Neuron (in vitro differentiated cells): ENCODE data around the gene GGPS1.

ENCODE experiments used
- H2AFZ ChIP-seq: one replicate; pipeline ENCODE4 v1.6.1; 2013; ENCODE audit warnings: low read depth, mild to moderate bottlenecking, inconsistent platforms, low read length, moderate library complexity
- H3K27me3 ChIP-seq: one replicate; pipeline ENCODE4 v1.6.1; 2013; ENCODE audit warnings: low read length; ENCODE audit not compliant: insufficient read depth
- H3K36me3 ChIP-seq: one replicate; pipeline ENCODE4 v1.6.1; 2013; ENCODE audit warnings: low read length; ENCODE audit not compliant: insufficient read depth
- H3K4me1 ChIP-seq: one replicate; pipeline ENCODE4 v1.6.1; 2013; ENCODE audit warnings: low read length; ENCODE audit not compliant: insufficient read depth
- H3K4me3 ChIP-seq: 2 replicates; pipeline ENCODE4 v1.5.1; 2013; ENCODE audit warnings: mild to moderate bottlenecking, low read length, moderate library complexity
- H3K9me3 ChIP-seq: one replicate; pipeline ENCODE4 v1.6.1; 2013; ENCODE audit warnings: low read length

The GGPS1 gene

DNA sequence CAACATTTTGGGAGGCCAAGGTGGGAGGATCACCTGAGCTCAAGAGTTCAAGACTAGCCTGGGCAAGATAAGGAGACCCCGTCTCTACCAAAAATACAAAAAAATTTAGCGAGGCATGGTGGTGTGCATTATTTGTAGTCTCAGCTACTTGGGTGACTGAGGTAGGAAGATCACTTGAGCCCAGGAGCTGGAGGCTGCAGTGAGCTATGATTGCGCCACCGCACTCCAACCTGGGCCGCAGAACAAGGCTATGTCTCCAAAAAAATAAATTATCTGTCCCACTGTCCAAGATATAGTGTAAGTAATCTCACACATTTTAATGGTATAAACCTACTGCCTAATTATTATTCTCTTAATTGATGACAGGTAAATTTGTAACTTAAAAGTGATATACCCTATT, 13.2 kb upstream of the GGPS1 start:
- no peak overlapping the region for H2AFZ ChIP-seq
- no peaks in the 10 kb centered on the region for H3K4me1 ChIP-seq
- peaks cover 26% of the 10 kb centered on the region for H3K36me3 ChIP-seq
- H3K4me3 ChIP-seq = no peak overlapping the region
- peaks cover 2% of the 10 kb centered on the region for H3K9me3 ChIP-seq
- no peaks in the 10 kb centered on the region for H3K27me3 ChIP-seq

DNA sequence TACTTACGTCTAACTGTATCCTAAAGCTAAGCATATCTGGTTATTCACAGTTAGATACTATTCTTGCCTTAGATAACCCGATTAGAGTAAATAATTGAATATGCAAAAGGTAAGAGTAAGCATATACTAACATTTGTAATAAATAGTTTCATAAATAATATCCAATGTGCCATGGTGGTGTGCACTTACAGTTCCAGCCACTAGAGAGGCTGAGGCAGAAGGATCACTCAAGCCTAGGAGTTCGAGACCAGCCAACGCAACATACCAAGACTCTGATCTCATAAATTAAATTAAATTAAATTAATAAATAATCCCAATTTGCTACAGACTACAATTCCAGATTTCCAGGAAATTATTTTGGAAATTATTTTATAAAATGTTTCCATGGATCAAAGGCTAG, 12.6 kb upstream of the GGPS1 start:
- H3K36me3 ChIP-seq = peaks cover 28% of the 10 kb centered on the region
- no peak overlapping the region for H2AFZ ChIP-seq
- no peaks in the 10 kb centered on the region for H3K9me3 ChIP-seq
- no peaks in the 10 kb centered on the region for H3K27me3 ChIP-seq
- H3K4me3 ChIP-seq = no peak overlapping the region
- no peaks in the 10 kb centered on the region for H3K4me1 ChIP-seq

DNA sequence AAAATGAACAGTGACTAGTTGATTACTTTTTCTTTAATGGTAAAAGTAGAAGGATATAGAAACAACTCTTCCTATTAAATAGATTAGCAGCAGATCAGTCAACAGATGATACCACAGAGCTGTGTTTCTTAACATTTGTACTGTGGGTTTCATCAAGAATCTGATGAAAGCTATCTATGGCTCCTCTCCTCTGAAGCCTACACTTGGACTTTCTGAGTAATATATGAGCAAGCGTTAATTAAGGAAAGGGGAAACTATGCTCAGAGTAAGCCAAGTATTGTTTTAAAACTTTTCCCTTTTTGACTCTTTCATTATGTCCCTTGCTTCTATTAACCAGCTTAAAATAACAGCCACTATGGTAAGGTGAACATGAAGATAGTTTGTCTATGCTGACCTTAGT, 11.2 kb upstream of the GGPS1 start:
- Histone ChIP-seq H3K36me3 (peaks cover 30% of the 10 kb centered on the region), H3K27me3 (no peaks in the 10 kb centered on the region), H2AFZ (no peak overlapping the region), H3K4me3 (no peak overlapping the region), H3K9me3 (no peaks in the 10 kb centered on the region), H3K4me1 (no peaks in the 10 kb centered on the region)

DNA sequence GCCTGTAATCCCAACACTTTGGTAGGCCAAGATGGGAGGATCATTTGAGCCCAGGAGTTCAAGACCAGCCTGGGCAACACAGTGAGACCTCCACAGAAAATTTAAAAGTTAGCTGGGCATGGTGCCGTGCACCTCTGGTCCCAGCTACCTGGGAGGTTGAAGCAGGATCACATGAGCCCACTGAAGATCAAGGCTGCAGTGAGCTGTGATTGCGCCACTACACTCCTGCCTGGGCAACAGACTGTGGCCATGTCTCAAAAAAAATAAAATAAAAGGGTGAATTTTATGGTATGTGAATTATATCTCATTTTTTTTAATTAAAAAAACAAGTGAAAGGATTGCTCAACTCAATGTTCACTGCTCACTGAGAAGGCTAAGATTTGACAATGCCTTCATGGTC, 9.1 kb upstream of the GGPS1 start:
- Histone ChIP-seq H3K27me3 (no peaks in the 10 kb centered on the region), H3K36me3 (peaks cover 36% of the 10 kb centered on the region), H3K4me1 (no peaks in the 10 kb centered on the region), H3K9me3 (no peaks in the 10 kb centered on the region), H3K4me3 (no peak overlapping the region), H2AFZ (no peak overlapping the region)

DNA sequence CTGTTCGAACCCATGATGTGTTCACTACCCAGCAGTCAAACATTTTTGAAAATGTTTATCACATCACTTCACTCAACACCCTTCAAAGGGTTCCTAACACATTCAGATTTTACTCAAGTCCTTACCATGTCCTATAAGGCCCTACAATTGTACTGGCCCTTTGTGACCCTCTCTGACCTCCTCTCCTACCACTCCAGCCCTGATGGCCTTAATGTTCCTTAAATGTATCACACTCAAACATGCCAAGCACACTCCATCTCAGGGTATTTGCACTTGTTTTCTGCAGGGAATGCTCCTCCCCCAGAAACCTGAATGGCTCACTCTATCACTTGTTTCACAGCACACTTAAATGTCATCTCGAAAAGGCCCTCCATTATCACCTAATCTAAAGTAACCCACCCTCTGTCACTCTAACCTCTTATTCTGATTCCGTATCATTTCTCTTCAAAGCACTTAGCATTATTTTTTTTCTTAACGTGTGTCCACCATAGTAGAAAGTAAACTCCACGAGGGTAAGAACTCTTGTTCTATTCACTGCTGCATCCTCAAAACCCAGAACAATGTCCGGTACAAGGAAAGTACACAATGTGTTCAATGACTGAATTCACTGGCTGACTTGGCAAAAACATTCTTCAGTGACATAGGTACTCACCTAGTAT, 7.7 kb upstream of the GGPS1 start:
- no peaks in the 10 kb centered on the region for H3K27me3 ChIP-seq
- peaks cover 36% of the 10 kb centered on the region for H3K36me3 ChIP-seq
- H3K9me3 ChIP-seq = no peaks in the 10 kb centered on the region
- H2AFZ ChIP-seq = no peak overlapping the region
- no peak overlapping the region for H3K4me3 ChIP-seq
- peaks cover 8% of the 10 kb centered on the region for H3K4me1 ChIP-seq

DNA sequence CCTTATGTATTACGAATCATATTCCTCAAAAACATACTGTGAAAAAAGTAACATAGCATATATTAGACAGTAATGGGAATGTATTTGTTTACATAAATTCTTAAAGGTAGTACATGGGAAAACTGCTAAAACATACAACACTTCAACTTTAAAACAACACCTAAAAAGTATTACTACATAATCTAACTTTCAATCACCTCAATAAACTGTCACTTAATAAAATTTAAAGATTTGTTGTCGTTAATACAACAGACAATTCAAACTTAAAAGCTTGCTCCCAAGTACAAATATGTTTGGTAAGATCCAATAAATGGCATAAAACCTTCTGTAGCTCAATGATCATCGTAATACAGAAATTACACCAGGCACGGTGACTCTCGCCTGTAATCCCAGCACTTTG, 4.1 kb upstream of the GGPS1 start:
- H2AFZ ChIP-seq = no peak overlapping the region
- H3K27me3 ChIP-seq = no peaks in the 10 kb centered on the region
- H3K4me1 ChIP-seq = peaks cover 11% of the 10 kb centered on the region
- H3K4me3 ChIP-seq = no peak overlapping the region
- peaks cover 29% of the 10 kb centered on the region for H3K36me3 ChIP-seq
- no peaks in the 10 kb centered on the region for H3K9me3 ChIP-seq

DNA sequence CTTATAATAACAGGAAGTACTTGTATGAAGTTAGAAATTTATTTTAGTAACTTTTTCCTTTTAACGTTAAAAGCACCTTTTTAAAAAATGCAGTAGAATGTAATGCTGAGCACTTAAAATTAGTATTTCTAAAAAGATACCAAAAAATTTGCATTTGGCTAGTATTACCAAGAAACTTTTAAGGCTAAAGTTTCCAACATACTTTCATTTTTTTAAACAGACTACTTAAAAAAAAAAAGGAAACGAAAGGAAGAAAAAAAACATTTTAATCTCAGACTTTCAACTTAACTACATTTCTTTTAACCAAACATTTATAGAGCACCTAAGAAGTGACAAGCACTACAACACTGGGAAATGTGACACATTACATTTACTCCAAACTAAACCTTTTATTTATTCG, 3.2 kb upstream of the GGPS1 start:
- Histone ChIP-seq H3K27me3 (no peaks in the 10 kb centered on the region), H3K36me3 (peaks cover 23% of the 10 kb centered on the region), H3K4me3 (peak overlapping the region; percentile 93)

DNA sequence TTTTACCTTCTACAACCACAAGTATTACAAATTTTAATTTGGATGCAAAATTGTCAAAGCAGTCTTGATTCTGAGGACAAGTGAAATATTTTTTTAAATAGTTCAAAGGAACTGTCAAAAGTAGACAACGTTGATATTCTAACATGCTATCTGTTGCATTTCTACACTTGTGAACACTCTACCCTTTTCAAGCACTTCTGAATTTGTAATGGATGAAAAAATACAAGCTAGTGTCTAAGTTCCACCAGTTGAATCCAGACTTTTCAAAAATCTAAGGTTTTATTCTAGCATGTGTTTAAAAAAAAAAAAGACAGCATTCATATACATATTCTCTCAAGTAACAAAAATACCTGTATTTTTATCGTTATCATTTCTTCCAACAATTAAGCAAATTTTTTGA, 2.5 kb upstream of the GGPS1 start:
- Histone ChIP-seq H3K9me3 (no peaks in the 10 kb centered on the region), H3K4me3 (peak overlapping the region; percentile 93), H3K4me1 (peaks cover 17% of the 10 kb centered on the region), H2AFZ (no peak overlapping the region), H3K36me3 (peaks cover 20% of the 10 kb centered on the region), H3K27me3 (no peaks in the 10 kb centered on the region)

More for the DNA sequence above, 3.2 kb upstream of the GGPS1 start:
- H3K9me3 ChIP-seq = no peaks in the 10 kb centered on the region
- H2AFZ ChIP-seq = no peak overlapping the region
- H3K4me1 ChIP-seq = peaks cover 11% of the 10 kb centered on the region

DNA sequence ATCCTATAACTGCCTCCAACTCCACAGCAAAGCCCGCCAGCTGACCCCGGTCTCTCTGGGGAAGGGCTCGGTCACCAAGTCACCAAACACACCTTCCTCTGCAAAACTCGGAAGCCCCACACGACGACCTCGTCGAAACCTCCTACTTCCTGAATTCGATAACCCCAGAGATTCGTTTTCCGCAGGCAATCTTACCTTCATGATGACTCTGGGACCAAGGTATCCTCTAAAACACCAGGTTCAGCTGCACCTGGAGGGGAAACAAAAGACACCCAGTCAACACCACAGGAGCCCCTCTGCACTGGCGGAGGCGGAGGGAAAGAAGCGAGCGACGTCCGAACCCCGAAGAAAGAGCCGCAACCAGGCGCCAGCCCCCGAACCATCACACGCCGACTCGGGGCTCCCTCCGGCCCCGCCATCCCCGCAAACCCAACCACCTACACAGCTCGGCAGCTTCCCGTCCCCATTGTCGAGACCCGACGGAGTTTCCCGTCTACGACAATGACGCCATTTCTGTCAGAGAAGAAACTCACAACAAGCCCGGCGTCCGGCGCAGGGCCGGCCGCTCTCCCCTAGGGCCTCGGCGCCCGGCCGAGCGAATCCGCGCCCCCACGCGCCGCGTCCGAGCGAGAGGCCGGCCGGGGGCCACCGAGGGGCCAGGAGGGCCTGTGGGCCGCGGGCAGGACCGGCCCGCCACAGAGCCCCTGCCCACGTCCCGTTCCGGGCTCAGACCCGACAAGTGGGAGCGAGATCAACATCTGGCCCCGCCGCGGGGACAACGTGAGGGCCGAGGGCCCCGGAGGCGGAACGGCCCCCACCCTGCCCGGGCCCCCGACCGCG, 1.4 kb upstream of the GGPS1 start:
- Histone ChIP-seq H3K9me3 (no peaks in the 10 kb centered on the region), H3K4me3 (peak overlapping the region; percentile 93), H3K36me3 (peaks cover 12% of the 10 kb centered on the region), H3K27me3 (no peaks in the 10 kb centered on the region), H3K4me1 (peaks cover 27% of the 10 kb centered on the region), H2AFZ (peak overlapping the region; percentile 39)

DNA sequence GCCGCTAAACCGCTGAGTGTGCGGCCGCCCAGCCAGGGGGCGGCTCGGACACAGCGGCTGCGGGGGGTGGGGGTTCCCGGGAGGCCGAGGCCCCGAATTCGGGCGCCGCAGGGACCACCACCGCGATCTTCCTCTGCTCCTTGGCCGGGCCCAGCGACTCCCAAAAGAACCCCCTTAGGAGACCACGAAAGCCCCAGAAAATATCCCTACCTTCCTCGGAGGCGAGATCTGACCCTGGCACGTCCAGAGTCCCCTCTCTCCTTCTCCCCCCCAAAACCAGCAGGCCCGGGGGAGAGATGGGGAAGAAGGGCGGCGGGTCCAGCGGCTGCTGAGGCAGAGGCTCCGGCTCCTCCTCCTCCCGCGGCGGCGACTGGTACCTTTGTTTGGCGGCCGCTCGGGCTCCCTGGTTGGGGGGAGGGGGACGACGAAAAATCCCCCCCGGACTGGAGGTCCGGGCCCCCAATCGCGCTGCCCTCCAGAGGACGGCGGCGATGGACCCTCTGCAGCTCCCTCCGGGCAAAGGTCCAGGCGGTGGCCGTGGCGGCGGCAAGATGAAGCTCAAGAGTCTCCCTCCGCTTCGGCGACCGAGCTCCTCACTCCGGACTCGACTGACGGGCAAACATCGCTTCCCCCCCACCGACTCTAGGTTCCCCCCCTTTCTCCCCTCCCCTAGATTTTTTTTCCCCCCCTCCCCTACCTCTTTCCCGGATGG, 655 bp upstream of the GGPS1 start, which contains the start of gene ARID4B:
ARID4B (minus strand) TSS at position 621 of the 712 bp plus-strand sequence. CDS start 1,260 bp downstream, outside the sequence.
- Histone ChIP-seq H2AFZ (peak within 1 kb of the TSS; percentile 39), H3K27me3 (no peaks in the 10 kb centered on the region), H3K4me1 (peaks cover 29% of the 10 kb centered on the region), H3K36me3 (peaks cover 6% of the 10 kb centered on the region), H3K9me3 (no peaks in the 10 kb centered on the region), H3K4me3 (peak within 1 kb of the TSS; percentile 93)

DNA sequence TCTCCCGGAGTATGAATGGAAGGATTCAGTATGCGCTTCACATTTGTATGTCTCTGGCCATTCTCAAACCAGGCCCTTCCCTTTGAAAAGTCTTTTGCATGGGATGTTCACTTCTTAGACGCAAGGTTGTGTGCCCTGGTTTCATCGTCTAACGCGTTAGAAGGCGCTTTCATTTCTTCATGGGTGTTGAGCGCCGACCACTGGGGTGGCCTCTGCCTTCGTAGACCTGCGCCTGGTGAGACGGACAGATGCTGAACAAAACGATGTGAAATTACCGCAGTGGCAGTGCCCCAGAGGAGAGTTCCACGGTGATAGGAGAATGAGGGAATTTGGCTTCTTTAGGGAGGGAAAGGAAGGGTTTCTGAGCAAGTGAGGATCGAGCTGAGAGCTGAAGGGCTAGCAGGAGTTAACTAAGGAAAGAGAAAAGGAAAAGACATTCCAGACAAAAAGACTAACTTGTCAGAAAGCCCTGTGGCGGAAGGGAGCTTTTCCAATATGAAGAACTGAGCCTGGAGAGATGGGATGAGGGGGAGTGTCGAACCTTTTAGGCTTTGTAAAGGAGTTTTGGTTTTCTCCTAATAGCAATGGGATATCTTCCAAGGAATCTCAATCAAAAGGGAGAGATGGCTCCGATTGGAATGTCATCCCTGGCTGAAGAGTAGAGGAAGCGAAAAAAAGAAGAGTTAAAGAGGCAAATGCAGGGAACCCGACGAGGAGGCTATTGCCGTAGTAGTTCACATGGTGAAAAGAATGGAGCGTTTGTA, 951 bp downstream of the GGPS1 start:
- H3K27me3 ChIP-seq = no peaks in the 10 kb centered on the region

DNA sequence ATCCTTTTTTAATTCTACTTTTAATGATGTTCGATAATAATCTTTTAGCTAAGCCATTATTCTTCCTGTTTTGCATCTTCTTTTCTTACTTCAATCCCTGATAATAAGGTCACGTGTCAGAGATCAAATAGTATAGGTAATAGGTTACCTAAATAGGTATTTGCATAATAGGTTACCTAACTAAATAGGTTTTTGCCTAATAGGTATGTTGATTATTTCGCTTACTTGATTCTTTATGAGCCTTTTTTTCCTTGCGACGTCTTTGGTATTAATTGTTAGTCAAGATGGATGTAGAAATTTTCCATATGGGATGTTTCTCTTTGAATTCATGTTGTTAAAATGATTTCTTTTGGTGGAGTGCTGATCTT, 2.5 kb downstream of the GGPS1 start:
- H2AFZ ChIP-seq = no peak overlapping the region
- peaks cover 18% of the 10 kb centered on the region for H3K4me1 ChIP-seq
- H3K36me3 ChIP-seq = peaks cover 10% of the 10 kb centered on the region
- peak overlapping the region; percentile 77 for H3K4me3 ChIP-seq
- H3K27me3 ChIP-seq = no peaks in the 10 kb centered on the region
- no peaks in the 10 kb centered on the region for H3K9me3 ChIP-seq

More for the DNA sequence above, 951 bp downstream of the GGPS1 start:
- Histone ChIP-seq H2AFZ (peak overlapping the region; percentile 29), H3K9me3 (no peaks in the 10 kb centered on the region), H3K36me3 (peaks cover 6% of the 10 kb centered on the region), H3K4me3 (peak overlapping the region; percentile 77), H3K4me1 (peaks cover 29% of the 10 kb centered on the region)
